ENCODE measurements around the gene MAP3K3.
A peak's percentile ranks its signal among the peaks of the same experiment; 100 is the strongest.

The MAP3K3 gene

GRCh38 chr17:63653050-63653449, 30.8 kb downstream of the MAP3K3 start:
- no peak for DNase-seq

- DNase-seq, result no peak
These were observed 35.6 kb downstream of the MAP3K3 start for GRCh38 chr17:63657786-63658185.

- no peak for DNase-seq
These were observed 36.1 kb downstream of the MAP3K3 start for GRCh38 chr17:63658366-63658765.

GRCh38 chr17:63659850-63660249, 37.6 kb downstream of the MAP3K3 start:
- no peak for DNase-seq

GRCh38 chr17:63665527-63666214, 43.5 kb downstream of the MAP3K3 start:
- no peak for DNase-seq

- DNase-seq, result no peak
These were observed 50.6 kb downstream of the MAP3K3 start for GRCh38 chr17:63672856-63673255.

- peak; percentile 21 for DNase-seq
These were observed 53.0 kb downstream of the MAP3K3 start for GRCh38 chr17:63675231-63675606.

GRCh38 chr17:63675607-63676546, 53.7 kb downstream of the MAP3K3 start:
- DNase-seq, result peak; percentile 94

- DNase-seq, result no peak
These were observed 54.4 kb downstream of the MAP3K3 start for GRCh38 chr17:63676584-63676983.

- no peak for DNase-seq
These were observed 57.0 kb downstream of the MAP3K3 start for GRCh38 chr17:63679214-63679613.

GRCh38 chr17:63680700-63681099, 58.5 kb downstream of the MAP3K3 start:
- DNase-seq, result no peak

GRCh38 chr17:63681530-63681929, 59.3 kb downstream of the MAP3K3 start:
- no peak for DNase-seq

GRCh38 chr17:63682441-63682840, 60.2 kb downstream of the MAP3K3 start:
- DNase-seq, result no peak

GRCh38 chr17:63682981-63683380, 60.8 kb downstream of the MAP3K3 start:
- DNase-seq, result no peak

- no peak for DNase-seq
These were observed 62.8 kb downstream of the MAP3K3 start for GRCh38 chr17:63685041-63685440.

- DNase-seq, result no peak
These were observed 63.4 kb downstream of the MAP3K3 start for GRCh38 chr17:63685578-63685977.

- no peak for DNase-seq
These were observed 64.0 kb downstream of the MAP3K3 start for GRCh38 chr17:63686138-63686685.

GRCh38 chr17:63688396-63689020, 66.3 kb downstream of the MAP3K3 start:
- no peak for DNase-seq

GRCh38 chr17:63689479-63689878, 67.3 kb downstream of the MAP3K3 start:
- no peak for DNase-seq

- DNase-seq, result no peak
These were observed 70.1 kb downstream of the MAP3K3 start for GRCh38 chr17:63692195-63692816.

- DNase-seq, result no peak
These were observed 71.3 kb downstream of the MAP3K3 start for GRCh38 chr17:63693411-63694113.

- no peak for DNase-seq
These were observed 72.2 kb downstream of the MAP3K3 start for GRCh38 chr17:63694229-63694949.
